ENCODE measurements around the gene ATP5PB.

The ATP5PB gene

GRCh38 chr1:111436726-111437125 lies 12.5 kb upstream of the ATP5PB start:
- Mint-ChIP-seq H3K36me3 (ENCODE audit: low read depth) (peaks cover 35% of the 10 kb centered on the region), H3K9me3 (no peaks in the 10 kb centered on the region), H3K27ac (no peak overlapping the region), H3K4me3 (no peak overlapping the region), H3K4me1 (ENCODE audit: low read depth) (no peaks in the 10 kb centered on the region), H3K27me3 (no peaks in the 10 kb centered on the region)

GRCh38 chr1:111439461-111440351 lies 9.6 kb upstream of the ATP5PB start:
- Mint-ChIP-seq H3K27me3 (no peaks in the 10 kb centered on the region), H3K27ac (peak overlapping the region; percentile 12)

DNA sequence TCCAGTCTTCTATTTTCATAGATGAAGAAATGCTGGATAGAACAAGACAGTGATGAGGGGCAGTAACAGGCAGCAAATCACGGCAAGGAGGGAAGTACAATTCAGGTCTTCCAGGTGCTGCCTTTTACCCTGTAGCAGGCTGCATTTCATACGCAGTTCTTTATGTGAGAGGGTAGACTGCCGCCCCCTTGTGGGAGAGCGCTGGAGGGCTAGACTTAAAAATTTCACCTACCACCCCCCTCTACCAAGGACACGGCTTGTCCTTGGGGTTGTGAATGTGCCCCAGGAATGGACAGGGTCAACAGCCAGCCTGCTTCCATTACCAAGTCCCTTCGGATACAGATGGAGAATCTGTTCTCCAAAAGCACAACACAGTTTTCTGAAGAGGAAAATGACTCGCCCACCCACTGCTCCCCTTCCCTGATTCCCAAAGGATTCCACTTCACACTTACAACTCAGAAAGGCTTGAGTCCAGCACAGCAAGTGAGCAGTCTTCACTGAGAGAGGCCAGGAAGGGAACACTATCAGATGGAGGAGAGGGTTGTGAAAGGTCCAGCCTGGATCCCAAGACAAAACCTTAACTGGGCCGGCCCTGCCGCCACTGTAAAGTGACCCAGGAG lies 7.6 kb upstream of the ATP5PB start:
- Mint-ChIP-seq H3K27me3 (no peaks in the 10 kb centered on the region), H3K36me3 (ENCODE audit: low read depth) (peaks cover 81% of the 10 kb centered on the region), H3K9me3 (no peaks in the 10 kb centered on the region), H3K4me3 (no peak overlapping the region), H3K4me1 (ENCODE audit: low read depth) (peaks cover 37% of the 10 kb centered on the region), H3K27ac (peak overlapping the region; percentile 59)

More at GRCh38 chr1:111439461-111440351, 9.6 kb upstream of the ATP5PB start:
- Mint-ChIP-seq H3K36me3 (ENCODE audit: low read depth) (peaks cover 64% of the 10 kb centered on the region), H3K4me3 (no peak overlapping the region), H3K9me3 (no peaks in the 10 kb centered on the region), H3K4me1 (ENCODE audit: low read depth) (peaks cover 22% of the 10 kb centered on the region)

DNA sequence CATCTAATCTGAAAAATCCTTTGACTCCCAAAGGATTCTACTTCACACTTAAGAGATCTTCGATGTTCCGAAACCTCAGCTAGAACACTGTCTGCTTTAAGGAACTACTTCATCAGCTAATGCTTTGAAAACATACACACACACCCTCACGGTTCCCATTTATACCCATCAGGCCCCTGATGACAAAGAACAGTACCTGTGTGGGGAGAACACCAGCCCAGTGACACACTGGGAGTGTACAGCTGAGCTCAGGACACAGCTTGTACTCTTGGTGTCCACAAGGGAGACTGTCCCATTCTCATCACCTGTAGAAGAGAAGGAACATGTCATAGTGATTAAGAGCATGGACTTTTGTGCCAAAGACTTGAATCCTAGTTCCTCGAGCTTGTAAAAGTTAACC lies 6.8 kb upstream of the ATP5PB start:
- Mint-ChIP-seq H3K9me3 (no peaks in the 10 kb centered on the region), H3K27ac (peak overlapping the region; percentile 28), H3K4me1 (ENCODE audit: low read depth) (peaks cover 44% of the 10 kb centered on the region), H3K36me3 (ENCODE audit: low read depth) (peaks cover 83% of the 10 kb centered on the region), H3K27me3 (no peaks in the 10 kb centered on the region), H3K4me3 (no peak overlapping the region)

DNA sequence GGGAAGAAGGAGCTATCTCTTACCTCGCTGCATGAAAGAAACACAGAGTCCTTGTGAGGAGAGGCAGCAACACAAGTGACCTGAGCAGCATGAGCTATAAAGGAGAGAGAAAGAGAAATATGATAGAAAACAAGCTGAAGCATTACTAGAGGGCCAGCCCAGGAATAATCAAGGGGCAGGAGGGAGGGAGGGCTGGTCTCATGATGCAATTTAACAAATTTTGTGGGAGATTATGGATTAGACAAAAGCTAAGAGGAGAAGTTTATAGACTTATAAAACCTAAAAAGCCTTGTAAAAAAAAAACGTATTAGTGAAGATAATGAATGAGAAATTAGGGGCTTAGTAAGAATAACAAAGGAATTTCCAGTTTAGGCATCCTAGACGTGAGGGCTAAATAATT lies 5.2 kb upstream of the ATP5PB start:
- Mint-ChIP-seq H3K4me3 (no peak overlapping the region), H3K27ac (no peak overlapping the region), H3K27me3 (no peaks in the 10 kb centered on the region), H3K36me3 (ENCODE audit: low read depth) (peaks cover 84% of the 10 kb centered on the region), H3K9me3 (no peaks in the 10 kb centered on the region), H3K4me1 (ENCODE audit: low read depth) (peaks cover 54% of the 10 kb centered on the region)

DNA sequence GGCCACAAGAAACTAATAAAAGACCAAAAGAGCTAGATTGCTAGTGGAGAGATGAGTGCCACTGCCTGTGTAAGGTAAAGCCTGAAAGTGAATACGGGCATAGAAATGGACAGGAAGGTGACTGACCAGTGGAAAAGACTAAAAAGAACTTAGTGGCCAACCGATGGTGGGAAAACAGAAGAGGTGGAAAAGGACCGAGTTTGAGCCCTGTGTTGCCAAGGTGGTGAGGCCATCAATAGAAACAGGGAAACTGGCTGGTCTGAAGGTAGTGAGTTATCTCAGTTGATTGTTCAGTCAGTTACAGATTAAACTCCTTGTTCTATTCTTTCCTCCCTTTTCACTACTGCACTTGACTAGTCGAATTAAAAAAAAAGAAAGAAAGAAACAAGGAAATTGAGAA lies 2.7 kb upstream of the ATP5PB start:
- Mint-ChIP-seq H3K27ac (peak overlapping the region; percentile 76), H3K4me3 (peak overlapping the region; percentile 100), H3K9me3 (no peaks in the 10 kb centered on the region), H3K4me1 (ENCODE audit: low read depth) (peaks cover 78% of the 10 kb centered on the region), H3K27me3 (no peaks in the 10 kb centered on the region), H3K36me3 (ENCODE audit: low read depth) (peaks cover 81% of the 10 kb centered on the region)

- Mint-ChIP-seq H3K27ac (peak overlapping the region; percentile 9), H3K4me3 (peak overlapping the region; percentile 100), H3K27me3 (no peaks in the 10 kb centered on the region), H3K4me1 (ENCODE audit: low read depth) (peaks cover 81% of the 10 kb centered on the region), H3K9me3 (no peaks in the 10 kb centered on the region), H3K36me3 (ENCODE audit: low read depth) (peaks cover 82% of the 10 kb centered on the region)
Measured at GRCh38 chr1:111446967-111447892, 2.0 kb upstream of the ATP5PB start.

DNA sequence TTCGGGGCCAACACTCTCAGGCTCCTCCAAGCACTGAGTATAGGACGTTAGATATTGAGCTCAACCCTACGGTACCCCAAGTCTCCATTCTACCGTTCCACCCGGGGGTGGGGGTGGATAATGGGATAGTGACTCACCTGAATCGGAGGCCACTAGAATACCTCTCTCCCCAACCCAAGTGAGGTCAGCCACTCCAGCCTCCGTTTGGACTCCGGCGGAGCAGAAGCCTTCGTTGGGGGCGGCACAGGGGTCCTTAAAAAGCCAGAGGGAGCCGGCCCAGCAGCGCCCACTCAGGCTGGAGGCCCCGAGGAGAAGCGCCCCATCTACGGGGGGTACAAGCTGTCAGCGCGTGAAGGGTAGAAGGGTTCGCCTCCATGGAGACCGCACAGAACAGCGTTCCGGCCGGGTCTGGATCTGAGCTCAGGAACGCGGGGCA lies 764 bp upstream of the ATP5PB start:
- H3K9me3 Mint-ChIP-seq, result no peaks in the 10 kb centered on the region
- peaks cover 81% of the 10 kb centered on the region for H3K4me1 Mint-ChIP-seq (ENCODE audit: low read depth)
- H3K27me3 Mint-ChIP-seq, result no peaks in the 10 kb centered on the region
- peak overlapping the region; percentile 100 for H3K27ac Mint-ChIP-seq
- H3K36me3 Mint-ChIP-seq (ENCODE audit: low read depth), result peaks cover 72% of the 10 kb centered on the region
- peak overlapping the region; percentile 100 for H3K4me3 Mint-ChIP-seq

GRCh38 chr1:111449703-111450017 lies 396 bp downstream of the ATP5PB start:
- H3K9me3 Mint-ChIP-seq, result no peaks in the 10 kb centered on the region
- H3K36me3 Mint-ChIP-seq (ENCODE audit: low read depth), result peaks cover 72% of the 10 kb centered on the region
- H3K27ac Mint-ChIP-seq, result peak overlapping the region; percentile 100
- peak overlapping the region; percentile 100 for H3K4me3 Mint-ChIP-seq
- no peaks in the 10 kb centered on the region for H3K27me3 Mint-ChIP-seq
- H3K4me1 Mint-ChIP-seq (ENCODE audit: low read depth), result peaks cover 87% of the 10 kb centered on the region

DNA sequence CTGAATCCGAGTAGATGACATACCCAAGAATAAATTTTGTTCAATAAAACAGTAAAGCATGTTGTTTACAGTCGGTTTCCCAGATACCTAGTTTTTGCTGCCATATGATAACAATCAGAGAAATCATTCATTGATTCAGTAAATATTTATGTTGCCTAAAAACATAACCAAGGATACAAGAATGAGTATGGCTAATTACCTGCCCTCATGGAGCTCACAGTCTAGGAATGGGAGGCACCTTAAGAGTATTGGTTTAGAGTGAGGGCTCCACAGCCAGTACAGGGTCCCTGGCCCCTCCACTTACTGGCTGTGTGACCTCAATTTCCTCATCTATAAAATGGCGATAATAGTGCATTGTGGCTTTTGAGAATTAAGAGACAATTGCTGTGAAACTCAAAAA lies 921 bp downstream of the ATP5PB start:
- Mint-ChIP-seq H3K36me3 (ENCODE audit: low read depth) (peaks cover 71% of the 10 kb centered on the region), H3K4me3 (peak overlapping the region; percentile 100), H3K4me1 (ENCODE audit: low read depth) (peaks cover 88% of the 10 kb centered on the region), H3K27ac (peak overlapping the region; percentile 100), H3K27me3 (no peaks in the 10 kb centered on the region), H3K9me3 (no peaks in the 10 kb centered on the region)

DNA sequence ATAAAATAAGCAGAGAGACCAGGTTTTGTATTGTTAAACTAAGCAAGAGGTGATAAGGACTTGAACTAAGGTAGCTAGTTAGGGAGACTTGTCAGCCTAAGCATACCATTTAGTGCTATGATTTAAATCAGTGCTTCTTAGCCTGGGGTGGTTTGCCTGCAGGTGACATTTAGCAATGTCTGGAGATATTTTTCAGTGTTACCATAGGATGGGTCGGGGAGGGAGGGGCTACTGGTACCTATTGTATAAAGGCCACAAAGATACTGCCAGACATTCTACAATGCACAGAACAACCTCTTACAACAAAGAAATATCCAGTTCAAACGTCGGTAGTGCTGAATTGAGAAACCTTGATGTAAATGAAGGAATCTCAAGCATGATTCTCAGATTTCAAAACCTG lies 3.3 kb downstream of the ATP5PB start:
- peak overlapping the region; percentile 15 for H3K4me3 Mint-ChIP-seq
- peaks cover 73% of the 10 kb centered on the region for H3K36me3 Mint-ChIP-seq (ENCODE audit: low read depth)
- no peaks in the 10 kb centered on the region for H3K27me3 Mint-ChIP-seq
- no peaks in the 10 kb centered on the region for H3K9me3 Mint-ChIP-seq
- H3K4me1 Mint-ChIP-seq (ENCODE audit: low read depth), result peaks cover 77% of the 10 kb centered on the region
- peak overlapping the region; percentile 12 for H3K27ac Mint-ChIP-seq

- Mint-ChIP-seq H3K4me3 (no peak overlapping the region), H3K27me3 (no peaks in the 10 kb centered on the region), H3K4me1 (ENCODE audit: low read depth) (peaks cover 69% of the 10 kb centered on the region), H3K36me3 (ENCODE audit: low read depth) (peaks cover 73% of the 10 kb centered on the region), H3K9me3 (no peaks in the 10 kb centered on the region), H3K27ac (no peak overlapping the region)
Measured at GRCh38 chr1:111453706-111454105, 4.4 kb downstream of the ATP5PB start.

- Mint-ChIP-seq H3K4me3 (peak overlapping the region; percentile 39), H3K9me3 (no peaks in the 10 kb centered on the region), H3K27me3 (no peaks in the 10 kb centered on the region), H3K27ac (peak overlapping the region; percentile 46), H3K36me3 (ENCODE audit: low read depth) (peaks cover 80% of the 10 kb centered on the region), H3K4me1 (ENCODE audit: low read depth) (peaks cover 63% of the 10 kb centered on the region)
Measured at GRCh38 chr1:111454859-111455641, 5.8 kb downstream of the ATP5PB start.

GRCh38 chr1:111455642-111456031 lies 6.4 kb downstream of the ATP5PB start:
- Mint-ChIP-seq H3K27ac (peak overlapping the region; percentile 46), H3K4me1 (ENCODE audit: low read depth) (peaks cover 57% of the 10 kb centered on the region), H3K4me3 (peak overlapping the region; percentile 30), H3K9me3 (no peaks in the 10 kb centered on the region), H3K36me3 (ENCODE audit: low read depth) (peaks cover 83% of the 10 kb centered on the region), H3K27me3 (no peaks in the 10 kb centered on the region)

Data from stimulated activated naive CD8-positive, alpha-beta T cell treated with anti-CD3 and anti-CD28 coated beads, Interleukin-15, Interleukin-2, amounts not matched to agents 100 ng/mL and 50 ng/mL, for 24 hours (primary cell).